Neural cell (in vitro differentiated cells): ENCODE measurements around the gene H6PD. TPM values are rescaled to one million over a fixed set of nuclear protein-coding genes. Genes with fewer than 3 reads are reported as not detected.

Source experiments
- H2AFZ ChIP-seq: fragments of 200-600, 300-800 bp; sonication (generic), shearing (Covaris generic); 2 replicates; pipeline ENCODE4 v1.6.0; 2014; ENCODE audit warnings: low read depth, mild to moderate bottlenecking, antibody characterized with exemption, low read length, moderate library complexity
- H3F3A ChIP-seq: fragments of 200-600 bp; shearing (Covaris generic); 2 replicates; pipeline ENCODE4 v1.6.1; 2016; ENCODE audit warnings: mild to moderate bottlenecking, moderate library complexity, mixed read lengths, antibody characterized with exemption, low read length; ENCODE audit not compliant: insufficient read depth, poor library complexity, severe bottlenecking
- H3K27ac ChIP-seq: fragments of 200-600, 300-800 bp; sonication (generic), shearing (Covaris generic); 2 replicates; pipeline ENCODE4 v1.5.1; 2014; ENCODE audit warnings: mild to moderate bottlenecking, low read length, moderate library complexity
- H3K27me3 ChIP-seq: fragments of 300-800, 200-600 bp; sonication (generic), shearing (Covaris generic); 2 replicates; pipeline ENCODE4 v1.6.0; 2014; ENCODE audit warnings: mild to moderate bottlenecking, low read depth, low read length, moderate library complexity; ENCODE audit not compliant: insufficient read depth
- H3K36me3 ChIP-seq: fragments of 300-800, 200-600 bp; sonication (generic), shearing (Covaris generic); 2 replicates; pipeline ENCODE4 v1.5.1; 2014; ENCODE audit warnings: mild to moderate bottlenecking, antibody characterized with exemption, low read length, moderate library complexity; ENCODE audit not compliant: insufficient read depth
- H3K4me2 ChIP-seq: fragments of 300-800, 200-600 bp; sonication (generic), shearing (Covaris generic); 2 replicates; pipeline ENCODE4 v1.6.0; 2014; ENCODE audit warnings: mild to moderate bottlenecking, low read length
- H3K4me3 ChIP-seq: fragments of 300-800, 200-600 bp; sonication (generic), shearing (Covaris generic); 2 replicates; pipeline ENCODE4 v1.5.1; 2014; ENCODE audit warnings: mild to moderate bottlenecking, low read length, moderate library complexity
- H3K79me2 ChIP-seq: fragments of 200-600 bp; shearing (Covaris generic); replicated peaks from 2 replicates; pipeline ENCODE4 v1.6.0; 2014; ENCODE audit warnings: mild to moderate bottlenecking, low read length, moderate library complexity; ENCODE audit not compliant: insufficient read depth
- H3K9ac ChIP-seq: fragments of 300-800, 200-600 bp; sonication (generic), shearing (Covaris generic); 2 replicates; pipeline ENCODE4 v1.6.1; 2016; ENCODE audit warnings: mild to moderate bottlenecking, low read length, mixed read lengths
- H3K9me2 ChIP-seq: fragments of 200-600 bp; shearing (Covaris generic); 2 replicates; pipeline ENCODE4 v1.6.1; 2016; ENCODE audit warnings: mild to moderate bottlenecking, low read length, mixed read lengths; ENCODE audit not compliant: insufficient read depth
- H3K9me3 ChIP-seq: fragments of 200-600, 300-800 bp; sonication (generic), shearing (Covaris generic); 2 replicates; pipeline ENCODE4 v1.6.1; 2016; ENCODE audit warnings: mild to moderate bottlenecking, mixed run types, low read length, moderate library complexity, mixed read lengths
- H4K20me1 ChIP-seq: fragments of 200-600 bp; shearing (Covaris generic); 2 replicates; pipeline ENCODE4 v1.6.1; 2016; ENCODE audit warnings: mild to moderate bottlenecking, mixed run types; ENCODE audit not compliant: insufficient read depth
- EP300 ChIP-seq: fragments of 450-650 bp; conservative IDR thresholded peaks from 2 replicates; pipeline ENCODE4 v1.6.1; 2014; ENCODE audit warnings: antibody characterized with exemption, mild to moderate bottlenecking, moderate library complexity; ENCODE audit not compliant: poor library complexity, severe bottlenecking
- EZH2 ChIP-seq: fragments of 200-600, 300-800 bp; shearing (Covaris generic), sonication (generic); IDR thresholded peaks from 2 replicates; pipeline ENCODE4 v1.6.1; 2014; ENCODE audit warnings: antibody characterized with exemption, low read length, borderline replicate concordance, mild to moderate bottlenecking; ENCODE audit not compliant: insufficient read depth, poor library complexity, severe bottlenecking
- MXI1 ChIP-seq: fragments of 450-650 bp; conservative IDR thresholded peaks from 2 replicates; pipeline ENCODE4 v1.6.1; 2014; ENCODE audit warnings: antibody characterized with exemption, mild to moderate bottlenecking; ENCODE audit not compliant: poor library complexity, severe bottlenecking
- POLR2AphosphoS5 ChIP-seq: IDR thresholded peaks from 2 replicates; pipeline ENCODE4 v1.6.1; 2012
- RAD21 ChIP-seq: fragments of 450-650 bp; conservative IDR thresholded peaks from 2 replicates; pipeline ENCODE4 v1.6.1; 2014; ENCODE audit warnings: antibody characterized with exemption, mild to moderate bottlenecking, moderate library complexity
- REST ChIP-seq: IDR thresholded peaks from 2 replicates; pipeline ENCODE4 v1.6.1; 2012; ENCODE audit warnings: borderline replicate concordance
- SMC3 ChIP-seq: fragments of 450-650 bp; conservative IDR thresholded peaks from 2 replicates; pipeline ENCODE4 v1.6.1; 2014; ENCODE audit warnings: antibody characterized with exemption, mild to moderate bottlenecking, moderate library complexity; ENCODE audit not compliant: poor library complexity
- TAF1 ChIP-seq: IDR thresholded peaks from 2 replicates; pipeline ENCODE4 v1.6.1; 2012; ENCODE audit warnings: low read depth
- polyA plus RNA-seq: library from polyadenylated mRNA; depleted of rRNA; stranded (reverse); fragments of >200 nt; gene quantifications from 2 replicates; pipeline ENCODE4 v1.2.3, GENCODE V29; 2014
- TF ChIP-seq, protein P1 (sequence below): fragments of 450-650 bp; IDR thresholded peaks from 2 replicates; pipeline ENCODE4 v1.5.1; 2014; ENCODE audit warnings: antibody characterized with exemption, mild to moderate bottlenecking, moderate library complexity; ENCODE audit not compliant: poor library complexity, severe bottlenecking

Gene H6PD
- polyA plus RNA-seq, 1 donor from 2014 or later: 4.6 TPM

GRCh38 chr1:9295884-9296283 is 61.3 kb downstream of the H6PD start:
- peaks cover 8% of the 10 kb centered on the region for H3K27me3 ChIP-seq
- no peaks in the 10 kb centered on the region for H3K36me3 ChIP-seq
- no peak overlapping the region for H3K27ac ChIP-seq
- H3K9ac ChIP-seq: no peak overlapping the region
- TF ChIP-seq SMC3: no peak
- TF ChIP-seq TAF1: no peak
- TF ChIP-seq, protein P1, sequence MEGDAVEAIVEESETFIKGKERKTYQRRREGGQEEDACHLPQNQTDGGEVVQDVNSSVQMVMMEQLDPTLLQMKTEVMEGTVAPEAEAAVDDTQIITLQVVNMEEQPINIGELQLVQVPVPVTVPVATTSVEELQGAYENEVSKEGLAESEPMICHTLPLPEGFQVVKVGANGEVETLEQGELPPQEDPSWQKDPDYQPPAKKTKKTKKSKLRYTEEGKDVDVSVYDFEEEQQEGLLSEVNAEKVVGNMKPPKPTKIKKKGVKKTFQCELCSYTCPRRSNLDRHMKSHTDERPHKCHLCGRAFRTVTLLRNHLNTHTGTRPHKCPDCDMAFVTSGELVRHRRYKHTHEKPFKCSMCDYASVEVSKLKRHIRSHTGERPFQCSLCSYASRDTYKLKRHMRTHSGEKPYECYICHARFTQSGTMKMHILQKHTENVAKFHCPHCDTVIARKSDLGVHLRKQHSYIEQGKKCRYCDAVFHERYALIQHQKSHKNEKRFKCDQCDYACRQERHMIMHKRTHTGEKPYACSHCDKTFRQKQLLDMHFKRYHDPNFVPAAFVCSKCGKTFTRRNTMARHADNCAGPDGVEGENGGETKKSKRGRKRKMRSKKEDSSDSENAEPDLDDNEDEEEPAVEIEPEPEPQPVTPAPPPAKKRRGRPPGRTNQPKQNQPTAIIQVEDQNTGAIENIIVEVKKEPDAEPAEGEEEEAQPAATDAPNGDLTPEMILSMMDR: no peak
- no peak for TF ChIP-seq EZH2
- TF ChIP-seq REST: no peak
- no peak for TF ChIP-seq MXI1
- no peak for TF ChIP-seq POLR2AphosphoS5
- no peak for TF ChIP-seq EP300
- no peak for TF ChIP-seq RAD21
- no peak overlapping the region for H2AFZ ChIP-seq
- no peaks in the 10 kb centered on the region for H4K20me1 ChIP-seq
- H3K4me2 ChIP-seq: no peak overlapping the region
- H3K9me2 ChIP-seq: no peaks in the 10 kb centered on the region
- no peaks in the 10 kb centered on the region for H3K9me3 ChIP-seq
- no peaks in the 10 kb centered on the region for H3K79me2 ChIP-seq
- H3K4me3 ChIP-seq: no peak overlapping the region
- no peaks in the 10 kb centered on the region for H3F3A ChIP-seq

- Histone ChIP-seq H3F3A (no peaks in the 10 kb centered on the region), H3K9me2 (no peaks in the 10 kb centered on the region), H3K27me3 (peaks cover 8% of the 10 kb centered on the region), H2AFZ (no peak overlapping the region), H3K4me3 (no peak overlapping the region), H3K4me2 (no peak overlapping the region), H3K27ac (no peak overlapping the region), H3K9ac (no peak overlapping the region), H3K9me3 (no peaks in the 10 kb centered on the region), H4K20me1 (no peaks in the 10 kb centered on the region), H3K36me3 (no peaks in the 10 kb centered on the region), H3K79me2 (no peaks in the 10 kb centered on the region)
- TF ChIP-seq MXI1 (no peak), TAF1 (no peak), EP300 (no peak), POLR2AphosphoS5 (no peak), EZH2 (no peak), RAD21 (no peak), SMC3 (no peak), REST (no peak)
- TF ChIP-seq, protein P1: no peak
Measured at GRCh38 chr1:9296850-9297249, 62.3 kb downstream of the H6PD start.
